Spinal cord (tissue), 10 donors: ENCODE data around the gene TEK. TPM values are rescaled to one million over a fixed set of nuclear protein-coding genes. Genes with fewer than 3 reads are reported as not detected.

Source experiments
- DNase-seq, 6 donors: peaks; one replicate each; pipeline versions ENCODE4 v3.0.0 to v3.0.0-alpha.2; 2013 to 2015; ENCODE audit warnings: low spot score in 6 of 6, low read depth in 4 of 6
- H3K27ac ChIP-seq: one replicate; pipeline ENCODE4 v1.5.1; 2013; ENCODE audit warnings: low read depth, low read length, control low read depth
- H3K27me3 ChIP-seq: one replicate; pipeline ENCODE4 v1.6.1; 2013; ENCODE audit warnings: low read length; ENCODE audit not compliant: control insufficient read depth, insufficient read depth
- H3K36me3 ChIP-seq: one replicate; pipeline ENCODE4 v1.6.1; 2013; ENCODE audit warnings: low read length; ENCODE audit not compliant: control insufficient read depth, insufficient read depth
- H3K4me1 ChIP-seq: one replicate; pipeline ENCODE4 v1.6.1; 2013; ENCODE audit warnings: low read length; ENCODE audit not compliant: control insufficient read depth, insufficient read depth
- H3K4me3 ChIP-seq: one replicate; pipeline ENCODE4 v1.5.1; 2013; ENCODE audit warnings: low read depth, low read length, control low read depth
- H3K9me3 ChIP-seq: one replicate; pipeline ENCODE4 v1.6.1; 2013; ENCODE audit warnings: low read length; ENCODE audit not compliant: control insufficient read depth, insufficient read depth
- WGBS: methylation state at CpG from one replicate; pipeline ENCODE4 v1.1.5; 2013; ENCODE audit warnings: missing lambda C conversion rate; ENCODE audit not compliant: insufficient coverage; 5-methylcytosine and 5-hydroxymethylcytosine counted together
- polyA plus RNA-seq, 2 donors: library from polyadenylated mRNA; unstranded; fragments of 120-200 nt; gene quantifications; one replicate each; pipeline ENCODE4 v1.2.1, GENCODE V29; 2013; ENCODE audit not compliant: insufficient read length in 2 of 2
- total RNA-seq, 2 donors: library from RNA; depleted of rRNA in 1 of 2; stranded (reverse); fragments of 120-200 nt in 1 of 2; fragments of >200 nt in 1 of 2; gene quantifications; one replicate each; pipeline versions ENCODE4 v1.2.3 to v1.2.4, GENCODE V29; 2013 to 2014
- donor health status: healthy.

TEK gene
- total and polyA plus RNA-seq, 4 donors: 12.0 to 39.0 (median 14.6) TPM

DNA sequence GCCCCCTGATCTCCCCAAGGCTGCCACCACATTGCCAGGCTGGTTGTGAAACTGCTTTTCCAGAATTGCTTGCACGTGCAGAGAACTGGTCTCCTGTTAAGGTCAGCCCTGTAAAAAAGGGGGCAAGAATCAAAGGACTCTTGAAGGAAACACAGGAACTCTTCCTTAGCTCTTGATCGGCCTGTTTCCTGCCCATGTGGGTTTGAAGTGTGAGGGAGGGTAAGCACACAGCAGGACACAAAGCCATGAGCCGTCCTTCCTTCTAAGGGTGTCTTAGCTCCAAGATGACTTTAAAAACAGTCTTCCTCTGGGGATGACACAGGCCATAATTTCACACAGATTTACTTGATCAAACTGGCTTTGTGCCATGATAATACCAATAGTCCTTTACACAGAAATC lies 36.1 kb downstream of the TEK start:
- H3K4me3 ChIP-seq: no peak overlapping the region
- no peak for DNase-seq
- no peaks in the 10 kb centered on the region for H3K9me3 ChIP-seq
- peaks cover 2% of the 10 kb centered on the region for H3K4me1 ChIP-seq
- 35% methylated on average over 2 of the region's 3 CpGs for WGBS
- H3K27me3 ChIP-seq: no peaks in the 10 kb centered on the region
- H3K36me3 ChIP-seq: no peaks in the 10 kb centered on the region
- H3K27ac ChIP-seq: no peak overlapping the region

DNA sequence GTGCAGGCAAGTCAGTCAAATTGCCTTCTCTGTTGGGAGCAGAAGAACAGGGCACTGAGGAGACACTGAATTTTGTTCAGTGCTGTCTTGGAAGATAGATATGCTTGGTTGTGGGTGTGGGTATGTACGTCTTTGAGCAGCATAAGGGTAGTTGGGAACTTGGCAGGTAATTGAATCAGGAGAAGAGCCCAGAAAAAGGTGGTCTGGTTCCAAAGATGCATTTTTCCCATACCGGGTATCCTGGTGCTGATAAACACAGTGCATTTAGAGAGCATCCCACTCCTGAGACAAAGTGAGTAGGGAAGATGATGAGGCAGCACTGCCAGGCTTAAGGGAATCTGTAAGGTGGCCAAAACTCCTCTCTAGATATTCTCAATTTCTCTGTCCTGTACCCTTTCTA lies 40.6 kb downstream of the TEK start:
- WGBS: 90% methylated on average over 2 of the region's 2 CpGs
- no peak overlapping the region for H3K4me3 ChIP-seq
- H3K27ac ChIP-seq: no peak overlapping the region

DNA sequence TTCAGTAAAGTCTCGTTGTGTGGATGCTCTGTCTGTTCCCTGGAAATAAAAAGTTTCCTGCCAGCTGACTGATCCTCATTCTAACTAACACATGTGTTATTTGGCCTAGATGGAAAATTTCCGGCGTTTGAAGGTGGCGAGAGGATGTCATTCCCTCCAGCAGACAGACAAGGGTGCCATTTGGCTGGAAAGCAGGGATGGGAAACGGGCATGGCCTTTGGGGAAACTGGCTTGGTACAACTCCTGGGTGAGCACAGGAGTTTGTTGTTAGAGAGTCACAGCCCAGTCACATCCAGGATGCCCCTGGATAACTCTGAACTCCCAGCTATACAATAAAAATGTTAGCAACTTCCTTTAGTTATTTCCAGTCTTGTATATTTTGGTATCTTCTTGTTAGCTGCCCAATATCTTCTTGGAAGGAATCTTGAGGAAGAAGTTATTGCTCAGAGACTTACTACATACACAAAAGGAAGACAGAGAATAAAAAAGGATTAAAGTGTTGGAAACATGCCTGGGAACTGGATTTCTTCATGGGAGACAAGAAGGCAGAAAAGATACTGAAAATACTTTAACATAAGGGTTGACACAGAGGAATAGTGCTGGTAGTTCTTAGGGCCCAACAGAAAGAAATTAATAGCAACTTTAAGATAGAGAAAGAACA lies 41.9 kb downstream of the TEK start:
- 59% methylated on average over 4 of the region's 5 CpGs for WGBS
- Histone ChIP-seq H3K27me3 (no peaks in the 10 kb centered on the region), H3K36me3 (no peaks in the 10 kb centered on the region), H3K27ac (peak overlapping the region; percentile 10), H3K4me3 (no peak overlapping the region), H3K9me3 (no peaks in the 10 kb centered on the region), H3K4me1 (peaks cover 7% of the 10 kb centered on the region)
- DNase-seq: peak in 1 of 6 donors; percentile 38

More for the DNA sequence above, 40.6 kb downstream of the TEK start:
- H3K9me3 ChIP-seq: no peaks in the 10 kb centered on the region
- H3K27me3 ChIP-seq: no peaks in the 10 kb centered on the region
- no peaks in the 10 kb centered on the region for H3K36me3 ChIP-seq
- DNase-seq: peak in 1 of 6 donors; percentile 74
- H3K4me1 ChIP-seq: peaks cover 7% of the 10 kb centered on the region

DNA sequence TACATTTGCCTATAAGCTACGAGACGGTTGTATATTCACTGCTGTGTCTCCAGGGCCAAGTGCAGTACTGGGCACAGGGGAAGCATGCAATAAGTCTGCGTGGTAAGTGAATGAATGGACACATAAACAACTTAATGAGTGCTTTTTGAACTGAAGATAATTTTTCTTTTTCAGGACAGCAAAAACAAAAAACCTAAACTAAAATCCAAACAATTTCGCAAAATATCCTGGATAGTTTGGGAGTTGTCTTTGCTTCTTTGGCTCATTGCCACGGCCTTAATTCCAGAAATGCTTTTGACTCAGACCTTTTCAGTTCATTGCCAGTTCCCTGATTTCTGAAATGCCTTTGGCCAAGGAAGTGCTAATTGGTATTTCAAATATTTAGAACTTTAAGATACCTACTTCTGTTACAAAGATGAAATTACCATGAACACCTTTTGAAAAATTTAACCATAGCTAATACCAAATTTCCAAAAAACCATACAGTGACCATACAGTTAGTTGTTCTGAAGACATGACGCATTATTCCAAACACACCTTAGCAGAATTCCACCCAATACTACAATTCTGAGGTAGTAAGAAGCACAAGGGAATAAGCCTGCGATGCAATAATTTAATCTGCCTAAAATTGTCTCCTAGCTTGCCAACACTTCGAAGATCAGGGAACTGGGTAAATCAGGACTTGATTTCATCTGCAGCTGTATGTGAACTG lies 42.8 kb downstream of the TEK start:
- Histone ChIP-seq H3K9me3 (no peaks in the 10 kb centered on the region), H3K4me1 (peaks cover 7% of the 10 kb centered on the region), H3K27ac (no peak overlapping the region), H3K36me3 (no peaks in the 10 kb centered on the region), H3K4me3 (no peak overlapping the region), H3K27me3 (no peaks in the 10 kb centered on the region)
- 43% methylated on average over 1 of the region's 8 CpGs for WGBS
- no peak for DNase-seq

DNA sequence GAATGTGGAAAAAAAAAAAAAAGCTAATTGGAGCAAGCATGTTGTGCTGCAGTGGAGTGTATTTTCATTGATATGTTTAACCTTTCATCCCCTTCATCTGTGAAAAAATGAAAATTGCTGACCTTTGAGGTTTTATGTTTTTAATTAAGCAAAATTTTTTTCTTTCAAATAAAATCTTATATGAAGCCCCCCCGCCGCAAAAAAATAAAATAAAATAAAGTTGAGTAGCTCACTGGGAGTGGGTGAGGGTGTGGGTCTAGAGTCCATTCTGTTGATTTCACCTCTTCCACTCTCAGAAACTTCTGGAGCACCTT lies 43.3 kb downstream of the TEK start:
- no CpG with 5 or more reads among the region's 2 CpGs for WGBS
- H3K9me3 ChIP-seq: no peaks in the 10 kb centered on the region
- no peak overlapping the region for H3K27ac ChIP-seq
- peaks cover 7% of the 10 kb centered on the region for H3K4me1 ChIP-seq
- no peak overlapping the region for H3K4me3 ChIP-seq
- no peak for DNase-seq
- H3K27me3 ChIP-seq: no peaks in the 10 kb centered on the region
- H3K36me3 ChIP-seq: no peaks in the 10 kb centered on the region

DNA sequence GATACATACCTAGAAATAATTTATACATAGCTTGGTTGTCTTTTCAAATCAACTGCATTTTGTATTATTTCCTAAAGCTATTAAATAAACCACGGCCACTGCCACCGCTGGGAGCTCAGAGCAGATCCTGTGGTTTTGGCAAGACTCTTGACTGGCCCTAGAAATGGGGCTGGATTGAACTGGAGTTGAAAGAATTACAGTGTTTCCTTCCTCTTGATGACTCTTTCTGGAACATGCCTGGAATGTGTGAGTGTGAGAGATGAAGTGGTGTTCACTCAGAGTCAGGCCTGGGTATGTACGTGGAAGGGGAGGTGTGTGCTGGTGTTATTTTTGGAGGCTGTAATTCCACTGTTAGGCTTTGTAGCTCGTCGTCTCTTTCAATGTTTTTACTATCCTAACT lies 45.9 kb downstream of the TEK start:
- Histone ChIP-seq H3K27me3 (no peaks in the 10 kb centered on the region), H3K4me1 (peaks cover 7% of the 10 kb centered on the region), H3K9me3 (no peaks in the 10 kb centered on the region), H3K4me3 (no peak overlapping the region), H3K27ac (peak overlapping the region; percentile 12), H3K36me3 (no peaks in the 10 kb centered on the region)
- WGBS: no CpG with 5 or more reads among the region's 5 CpGs
- DNase-seq: no peak

DNA sequence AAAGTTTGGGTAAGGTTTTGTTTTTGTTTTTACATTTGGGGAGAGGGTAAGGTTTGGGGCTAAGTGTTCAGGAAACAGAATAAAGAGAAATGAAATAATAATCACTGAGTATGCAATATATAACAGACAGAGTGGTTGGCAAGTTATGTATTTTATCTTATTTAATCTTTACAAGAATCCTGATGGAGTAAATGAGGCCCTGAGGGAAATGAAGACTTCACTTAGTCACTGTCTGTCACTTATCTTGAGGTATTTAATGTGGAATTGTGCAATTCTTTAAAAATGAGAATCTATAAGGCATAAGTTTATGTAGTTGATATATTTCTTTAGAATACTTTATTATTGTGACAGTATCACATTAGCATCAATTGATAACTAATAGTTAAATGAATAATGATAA lies 48.1 kb downstream of the TEK start:
- no peak for DNase-seq
- Histone ChIP-seq H3K4me1 (no peaks in the 10 kb centered on the region), H3K27ac (no peak overlapping the region), H3K27me3 (no peaks in the 10 kb centered on the region), H3K36me3 (no peaks in the 10 kb centered on the region), H3K9me3 (no peaks in the 10 kb centered on the region), H3K4me3 (no peak overlapping the region)

DNA sequence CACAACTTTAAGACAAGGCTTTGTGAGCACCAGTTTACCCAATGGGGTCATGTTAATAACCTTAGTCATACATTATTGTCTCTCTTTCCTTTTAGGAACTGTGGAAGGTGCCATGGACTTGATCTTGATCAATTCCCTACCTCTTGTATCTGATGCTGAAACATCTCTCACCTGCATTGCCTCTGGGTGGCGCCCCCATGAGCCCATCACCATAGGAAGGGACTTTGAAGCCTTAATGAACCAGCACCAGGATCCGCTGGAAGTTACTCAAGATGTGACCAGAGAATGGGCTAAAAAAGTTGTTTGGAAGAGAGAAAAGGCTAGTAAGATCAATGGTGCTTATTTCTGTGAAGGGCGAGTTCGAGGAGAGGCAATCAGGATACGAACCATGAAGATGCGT lies 48.7 kb downstream of the TEK start:
- no peak for DNase-seq
- 96% methylated on average over 6 of the region's 6 CpGs for WGBS
- no peaks in the 10 kb centered on the region for H3K27me3 ChIP-seq
- no peaks in the 10 kb centered on the region for H3K9me3 ChIP-seq
- no peaks in the 10 kb centered on the region for H3K4me1 ChIP-seq
- no peaks in the 10 kb centered on the region for H3K36me3 ChIP-seq
- no peak overlapping the region for H3K4me3 ChIP-seq
- no peak overlapping the region for H3K27ac ChIP-seq

DNA sequence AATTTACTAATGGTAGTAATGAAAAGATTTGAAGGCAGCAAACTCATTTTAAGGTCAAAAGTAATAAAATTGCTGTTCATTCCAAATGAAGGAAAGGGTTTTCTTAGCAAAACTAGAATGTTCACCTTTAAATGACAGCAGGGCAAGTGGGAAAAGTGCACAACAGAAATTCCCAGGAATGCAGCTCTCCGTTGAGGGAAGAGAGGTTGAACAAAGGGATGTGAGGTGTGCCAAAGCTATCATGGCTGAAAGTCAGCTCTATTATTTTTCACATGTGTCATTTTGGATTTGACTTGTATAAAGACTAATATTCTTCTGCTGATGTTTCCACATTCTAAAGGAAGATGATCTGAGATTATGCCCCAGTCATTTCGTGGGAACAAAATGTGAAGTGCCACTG lies 51.6 kb downstream of the TEK start:
- Histone ChIP-seq H3K9me3 (no peaks in the 10 kb centered on the region), H3K4me3 (no peak overlapping the region), H3K4me1 (peaks cover under 1% of the 10 kb centered on the region), H3K27ac (no peak overlapping the region), H3K36me3 (no peaks in the 10 kb centered on the region), H3K27me3 (no peaks in the 10 kb centered on the region)
- DNase-seq: no peak
- 67% methylated on average over 1 of the region's 2 CpGs for WGBS

DNA sequence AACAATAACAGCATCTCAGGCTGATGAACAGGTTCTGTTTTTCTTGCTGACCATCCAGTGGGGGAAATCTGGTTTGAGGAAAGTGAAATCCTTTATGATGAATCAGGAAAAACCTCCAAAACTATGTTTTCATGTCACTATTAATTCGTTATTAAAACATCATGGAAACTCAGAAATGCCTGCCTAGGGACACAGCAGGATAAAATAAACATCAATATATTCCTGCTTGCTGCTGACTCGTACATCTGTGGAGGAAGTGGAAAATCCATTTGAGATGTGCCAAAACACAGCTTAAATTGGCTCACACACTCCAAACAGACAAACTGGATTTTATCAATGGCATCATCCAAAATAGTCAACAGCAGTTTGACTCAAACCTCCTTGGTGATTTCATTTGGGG lies 53.0 kb downstream of the TEK start:
- Histone ChIP-seq H3K36me3 (no peaks in the 10 kb centered on the region), H3K4me3 (no peak overlapping the region), H3K4me1 (peaks cover 4% of the 10 kb centered on the region), H3K9me3 (no peaks in the 10 kb centered on the region), H3K27me3 (no peaks in the 10 kb centered on the region), H3K27ac (no peak overlapping the region)
- peak in 2 of 6 donors; percentile 50 to 60 for DNase-seq
- WGBS: no CpG with 5 or more reads among the region's 2 CpGs
